ENCODE results near the gene TAS1R2.
A peak's percentile ranks its signal among the peaks of the same experiment; 100 is the strongest.
"Not testable (repeated sequence)": the region's sequence is repeated elsewhere in the genome, so short reads cannot be mapped to it uniquely, and the experiment has no call there.

Gene TAS1R2

DNA sequence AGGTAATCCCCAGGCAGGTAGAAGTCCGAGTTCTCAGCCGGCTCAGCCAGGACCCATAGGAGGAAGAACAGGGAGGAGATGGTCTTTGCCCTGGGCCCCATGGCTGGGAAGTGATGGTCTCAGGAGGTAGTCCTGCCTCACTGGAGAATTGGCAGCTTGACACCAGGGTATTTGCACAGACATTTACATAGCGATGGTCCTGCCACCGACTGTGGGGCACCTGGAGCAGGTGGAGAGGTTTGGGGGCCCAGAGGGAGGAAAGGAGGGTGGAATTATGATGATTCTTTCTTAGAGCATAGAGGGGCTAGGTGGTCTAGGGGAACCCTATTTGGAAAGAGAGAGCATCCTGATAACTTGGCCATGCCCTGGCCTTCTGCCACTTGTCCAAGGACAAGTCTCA is at the start of gene TAS1R2:
Gene TAS1R2, minus strand, starts transcription at position 101 of the 400 bp plus-strand sequence. Its CDS starts 0 bp downstream, at position 101.
- no peak for DNase-seq

DNA sequence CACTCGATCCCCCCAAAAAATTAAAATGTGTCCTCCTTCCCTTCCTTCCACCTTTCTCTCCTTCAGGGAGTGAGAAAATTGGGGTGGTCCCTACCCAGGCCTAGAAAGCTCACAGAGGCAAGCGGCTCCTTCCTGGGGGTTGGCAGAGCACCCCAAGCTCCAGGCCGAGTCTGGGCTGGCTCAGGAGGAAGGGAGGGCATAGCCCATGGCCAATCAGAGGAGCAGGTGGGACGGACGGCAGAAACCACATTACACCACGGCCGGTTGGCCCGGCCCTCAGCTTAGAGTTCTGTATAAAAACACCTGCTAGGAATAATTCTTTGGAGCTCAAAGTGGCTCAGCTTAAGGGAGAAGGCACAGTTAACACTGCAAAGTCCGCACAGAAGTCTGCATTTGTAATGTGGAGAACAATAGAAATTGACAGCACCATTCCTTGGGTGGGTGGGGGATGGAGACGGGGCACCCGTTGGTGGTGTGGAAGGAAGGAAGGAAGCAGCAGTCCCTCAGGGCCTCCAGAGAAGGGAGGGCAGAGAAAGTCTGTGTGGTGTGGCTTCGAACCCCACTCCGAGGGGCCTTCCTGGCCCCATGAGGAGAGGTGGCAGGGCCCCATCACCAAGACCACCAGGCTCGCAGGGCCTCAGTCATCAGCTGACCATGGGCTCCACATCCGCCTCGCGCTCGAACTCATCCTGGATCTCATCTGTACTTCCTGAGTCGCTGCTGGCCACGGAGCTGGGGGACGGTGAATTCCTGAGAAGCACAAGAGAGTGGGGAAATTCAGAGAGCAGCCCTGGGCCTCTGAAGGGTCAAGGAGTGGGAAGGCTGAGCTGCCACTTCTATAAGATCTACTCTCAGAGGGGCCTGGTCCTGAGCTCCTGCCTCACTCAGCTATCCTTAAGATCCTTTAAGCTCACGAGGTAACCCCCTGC is 48.7 kb upstream of the TAS1R2 start:
- DNase-seq: no peak

DNA sequence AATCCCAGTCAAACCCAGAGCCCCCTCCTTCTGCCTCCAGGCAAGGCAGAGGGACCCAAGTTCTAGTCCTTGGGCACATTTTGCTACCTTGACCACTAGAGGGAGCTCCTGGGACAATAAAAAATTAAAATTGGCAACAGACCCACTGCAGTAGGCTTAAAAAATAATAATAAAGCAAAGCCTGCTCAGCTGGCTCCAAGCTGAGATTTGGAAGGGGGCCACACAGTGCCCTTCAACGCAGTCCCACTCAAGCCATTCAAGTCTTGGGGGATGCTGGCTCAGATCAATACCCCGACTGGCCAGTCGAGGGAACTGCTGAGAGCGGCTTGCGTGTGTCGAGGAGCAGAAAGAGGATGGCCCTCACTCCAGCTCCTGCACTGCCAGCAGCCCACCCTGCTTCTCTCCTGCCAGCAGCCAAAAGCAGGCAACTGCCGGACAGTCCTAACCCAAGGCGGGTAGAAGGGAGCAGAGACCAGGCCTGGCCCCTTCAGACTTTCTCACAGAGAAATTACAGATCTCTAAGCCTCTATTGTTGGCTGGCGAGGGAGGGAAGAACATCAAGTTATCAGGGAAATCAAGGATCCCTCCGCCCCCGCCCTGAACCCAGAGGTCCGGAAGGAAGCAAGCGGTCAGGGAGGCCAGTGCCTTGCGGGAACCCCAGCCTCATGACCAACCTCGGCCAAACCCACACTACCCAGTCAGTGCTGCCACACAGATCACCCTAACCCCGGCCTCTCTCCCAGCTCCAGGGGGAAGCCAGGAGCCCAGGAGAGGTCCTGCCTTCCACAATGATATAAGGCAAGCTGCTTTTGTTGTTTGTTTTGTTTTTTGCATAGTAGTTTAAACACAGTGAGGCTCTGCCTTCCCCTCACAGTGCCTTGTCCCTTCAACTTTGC is 47.8 kb upstream of the TAS1R2 start:
- peak; percentile 43 for DNase-seq

- no peak for DNase-seq
Measured at GRCh38 chr1:18903291-18903756, 43.9 kb upstream of the TAS1R2 start.

- DNase-seq: peak; percentile 95
Measured at GRCh38 chr1:18902523-18903290, 43.2 kb upstream of the TAS1R2 start, which contains the start of gene ALDH4A1. Gene ALDH4A1 (minus strand): TSS chr1:18902555. CDS start chr1:18902523, 32 bp downstream.

DNA sequence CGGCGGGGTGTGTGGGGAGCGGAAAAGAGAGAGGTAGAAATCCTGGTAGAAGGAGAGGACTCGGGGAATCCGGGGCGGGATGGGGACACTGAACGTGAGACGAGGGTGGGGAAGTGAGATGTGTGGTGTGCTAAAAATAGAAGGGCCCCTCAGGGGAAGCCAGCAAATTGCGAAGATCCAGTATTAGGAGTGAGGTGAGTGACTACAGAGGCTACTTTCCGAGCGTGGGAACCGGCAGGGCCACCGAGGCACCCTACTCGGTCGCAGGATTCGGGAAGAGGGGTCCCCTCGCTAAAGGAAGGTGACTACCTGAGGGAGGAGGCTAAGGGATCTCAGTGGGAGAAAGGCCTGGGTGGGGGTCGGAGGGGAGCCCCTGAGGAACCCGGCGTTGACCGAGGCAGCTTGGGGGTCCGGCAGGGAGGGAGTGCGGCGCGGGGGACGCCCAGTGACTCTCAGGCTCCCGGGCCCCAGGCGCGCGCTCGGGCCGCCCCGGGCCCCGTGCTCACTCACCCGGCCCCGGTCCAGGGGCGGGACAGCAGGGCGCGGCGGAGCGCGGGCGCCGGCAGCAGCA is 42.6 kb upstream of the TAS1R2 start:
- no peak for DNase-seq

- DNase-seq: no peak
Measured at GRCh38 chr1:18901147-18901951, 41.9 kb upstream of the TAS1R2 start.

- DNase-seq: no peak
Measured at GRCh38 chr1:18900303-18900841, 40.9 kb upstream of the TAS1R2 start.

- no peak for DNase-seq
Measured at GRCh38 chr1:18899363-18900049, 40.0 kb upstream of the TAS1R2 start.

DNA sequence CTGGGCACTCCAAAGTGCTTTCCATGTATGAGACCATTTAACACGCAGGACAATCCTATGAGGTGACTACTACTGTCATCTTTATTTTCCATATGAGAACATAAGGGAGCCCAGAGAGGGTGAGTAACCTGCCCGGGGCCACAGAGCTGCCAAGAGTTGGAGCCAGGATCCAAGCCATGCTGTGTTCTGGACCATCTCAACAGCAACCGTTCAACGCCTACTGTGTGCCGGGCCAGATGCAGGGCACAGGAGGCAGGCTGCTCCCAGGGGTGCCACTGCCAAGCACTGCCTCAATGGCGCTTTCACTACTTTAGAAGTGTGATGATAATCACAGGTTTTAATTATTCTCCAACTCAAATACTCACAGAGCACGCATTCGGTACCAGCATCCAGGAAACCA is 39.1 kb upstream of the TAS1R2 start:
- no peak for DNase-seq

DNA sequence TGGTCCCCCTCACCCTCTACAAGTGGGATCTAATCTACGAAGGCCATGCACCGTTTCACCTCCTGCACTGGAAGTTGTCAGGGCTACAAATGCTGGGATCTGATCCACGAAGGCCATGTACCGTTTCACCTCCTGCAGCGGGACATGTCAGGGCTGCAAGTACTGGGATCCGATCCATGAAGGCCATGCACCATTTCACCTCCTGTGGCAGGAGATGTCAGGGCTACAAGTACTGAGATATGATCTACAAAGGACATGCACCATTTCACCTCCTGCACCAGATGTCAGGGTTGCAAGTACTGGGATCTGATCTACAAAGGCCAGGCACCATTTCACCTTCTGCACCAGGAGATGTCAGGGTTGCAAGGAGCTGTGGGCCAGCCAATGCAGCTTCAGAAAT is 35.9 kb upstream of the TAS1R2 start:
- DNase-seq: no peak

DNA sequence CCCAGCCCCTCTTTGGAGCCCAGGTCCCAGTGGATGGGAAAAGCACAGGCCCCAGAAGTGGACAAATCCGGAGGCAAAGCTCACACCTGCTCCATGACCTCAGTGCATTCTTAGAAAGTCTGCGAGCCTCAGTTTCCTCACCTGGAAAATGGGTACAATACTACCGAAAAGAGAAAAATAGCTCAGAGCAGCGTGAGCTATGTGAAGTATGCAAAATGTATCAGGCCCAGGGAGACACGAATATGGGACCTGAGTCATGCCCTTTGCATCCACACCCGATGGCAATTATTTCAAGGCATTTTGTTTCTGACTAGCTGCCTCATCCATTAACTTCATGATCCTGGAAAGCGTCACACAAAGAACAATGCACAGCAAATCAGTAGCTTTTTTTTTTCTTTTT is 33.7 kb upstream of the TAS1R2 start:
- no peak for DNase-seq

- not testable (repeated sequence) for DNase-seq
Measured at GRCh38 chr1:18891858-18892257, 32.4 kb upstream of the TAS1R2 start.

GRCh38 chr1:18891426-18891780 is 31.9 kb upstream of the TAS1R2 start:
- no peak for DNase-seq

DNA sequence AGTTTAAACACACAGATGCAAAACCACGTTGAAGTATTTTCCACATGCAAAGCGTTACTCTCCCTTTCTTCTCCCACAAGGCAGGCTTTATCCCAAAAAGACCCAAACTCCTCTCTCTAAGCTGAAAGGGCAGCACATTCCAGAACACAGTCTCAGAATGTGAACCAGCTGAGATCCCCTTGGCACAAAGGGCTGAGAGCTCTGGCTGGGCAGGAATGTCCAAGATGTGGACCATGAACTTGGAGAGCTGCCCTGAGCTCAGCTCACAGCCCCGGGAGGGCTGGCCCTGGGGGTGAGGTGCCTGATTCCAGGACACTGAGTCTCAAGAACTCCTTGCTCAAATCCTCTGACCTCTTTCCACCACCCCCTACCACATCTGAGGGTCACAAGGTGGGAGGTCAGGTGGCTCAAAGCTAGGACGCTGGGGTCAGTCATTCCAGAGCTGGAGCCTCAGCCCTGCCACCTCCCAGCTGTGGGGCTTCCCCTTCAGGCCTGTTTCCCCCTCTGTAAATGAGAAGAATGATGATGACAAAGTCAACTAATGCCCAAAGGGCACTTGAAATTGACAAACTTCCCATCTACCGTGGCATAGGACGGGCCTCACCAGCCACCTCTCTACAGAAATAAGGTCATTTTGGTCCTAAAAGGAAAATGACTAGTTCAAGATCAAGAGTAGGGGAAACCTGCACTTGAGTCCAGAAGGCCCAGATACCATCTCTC is 31.4 kb upstream of the TAS1R2 start:
- DNase-seq: no peak

DNA sequence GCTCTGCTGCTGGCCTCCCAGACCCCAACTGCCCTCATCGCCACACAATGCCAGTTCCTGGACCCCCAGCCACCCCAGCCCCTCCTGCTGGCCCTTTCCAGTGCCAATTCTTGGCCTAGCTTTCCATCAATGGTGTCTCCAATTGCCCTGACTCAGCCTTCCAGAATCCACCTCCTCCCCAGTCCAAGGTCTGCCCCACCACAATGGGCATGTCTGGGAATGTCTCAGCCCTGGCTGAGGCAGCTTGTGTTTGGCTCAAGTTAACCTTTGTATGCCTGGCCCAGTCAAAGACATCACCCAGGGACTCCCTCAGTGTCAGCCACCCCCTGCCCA is 26.5 kb upstream of the TAS1R2 start:
- no peak for DNase-seq

GRCh38 chr1:18885311-18886002 is 26.0 kb upstream of the TAS1R2 start:
- no peak for DNase-seq

DNA sequence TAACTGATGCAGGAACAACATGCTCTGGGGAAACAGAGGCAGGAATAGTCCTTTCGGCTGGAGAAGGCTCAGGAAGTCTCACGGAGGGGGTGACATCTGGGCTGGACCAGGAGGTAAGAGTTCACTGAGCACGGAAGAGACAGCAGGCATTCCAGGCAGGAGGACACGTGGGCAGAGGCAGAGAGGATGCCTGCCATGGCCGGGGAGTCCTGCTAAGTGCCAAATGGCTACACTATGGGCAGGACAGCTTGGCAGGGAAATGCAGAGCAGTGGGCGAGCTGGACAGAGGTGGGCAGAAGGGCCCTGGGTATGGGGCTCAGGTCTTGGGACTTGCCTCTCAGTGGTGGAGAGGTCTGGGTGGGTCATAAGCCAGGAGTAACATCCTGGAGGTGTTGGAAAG is 25.3 kb upstream of the TAS1R2 start:
- DNase-seq: no peak

DNA sequence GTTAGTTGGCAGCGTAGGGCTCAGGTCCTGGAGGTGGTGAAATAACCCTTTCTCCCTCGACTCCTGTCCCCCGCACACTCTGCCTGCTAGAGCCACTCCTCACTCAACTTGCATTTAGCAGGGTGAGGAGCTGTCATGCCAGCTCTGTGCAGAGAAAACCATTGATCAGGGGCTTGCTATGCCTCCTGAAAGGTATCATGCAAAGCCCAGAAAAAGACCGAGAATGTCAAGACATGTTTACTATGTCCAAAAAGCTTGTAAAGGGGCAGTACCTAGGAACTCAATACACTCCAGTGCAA is 24.9 kb upstream of the TAS1R2 start:
- DNase-seq: no peak

Data from stimulated activated naive CD4-positive, alpha-beta T cell treated with Interleukin-2 at 50 U/mL for 16 hours (primary cell).